HG03520 (cell line): Measurements from ENCODE around the gene IL18RAP.

Source experiments
- ATAC-seq: cut with Tn5 transposase; IDR thresholded peaks from one replicate; pipeline ENCODE4 v1.9.1; 2021; ENCODE audit warnings: mild to moderate bottlenecking, moderate library complexity; ENCODE audit not compliant: unreplicated experiment

Gene IL18RAP

DNA sequence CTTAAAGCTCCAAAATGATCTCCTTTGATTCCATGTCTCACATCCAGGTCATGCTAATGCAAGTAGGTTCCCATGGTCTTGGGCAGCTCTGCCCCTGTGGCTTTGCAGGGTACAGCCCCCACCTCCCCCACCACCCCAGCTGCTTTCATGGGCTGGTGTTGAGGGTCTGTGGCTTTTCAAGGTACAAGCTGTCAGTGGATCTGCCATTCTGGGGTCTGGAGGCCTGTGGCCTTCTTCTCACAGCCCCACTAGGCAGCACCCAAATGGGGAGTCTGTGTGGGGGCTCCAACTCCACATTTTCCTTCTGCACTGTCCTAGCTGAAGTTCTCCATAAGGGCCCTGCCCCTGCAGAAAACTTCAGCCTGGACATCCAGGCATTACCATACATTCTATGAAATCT, 69.0 kb downstream of the IL18RAP start:
- no peak for ATAC-seq

DNA sequence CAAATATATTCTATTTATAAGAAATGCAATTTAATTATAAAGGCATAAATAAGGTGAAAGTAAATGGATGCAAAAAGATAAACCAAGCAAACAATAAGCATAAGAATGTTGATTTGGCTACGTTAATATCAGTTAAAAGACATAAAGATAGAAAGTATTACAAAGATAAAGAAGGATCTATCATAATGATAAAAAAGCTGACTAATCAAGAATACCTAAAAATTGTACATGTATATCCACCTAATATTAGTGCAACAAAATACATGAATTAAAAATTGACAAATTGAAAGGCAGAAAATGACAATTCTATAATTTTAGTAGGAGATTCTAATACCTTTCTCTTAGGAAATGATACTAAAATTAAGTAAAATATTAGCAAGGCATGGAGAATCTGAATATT, 71.6 kb downstream of the IL18RAP start:
- ATAC-seq, result no peak

DNA sequence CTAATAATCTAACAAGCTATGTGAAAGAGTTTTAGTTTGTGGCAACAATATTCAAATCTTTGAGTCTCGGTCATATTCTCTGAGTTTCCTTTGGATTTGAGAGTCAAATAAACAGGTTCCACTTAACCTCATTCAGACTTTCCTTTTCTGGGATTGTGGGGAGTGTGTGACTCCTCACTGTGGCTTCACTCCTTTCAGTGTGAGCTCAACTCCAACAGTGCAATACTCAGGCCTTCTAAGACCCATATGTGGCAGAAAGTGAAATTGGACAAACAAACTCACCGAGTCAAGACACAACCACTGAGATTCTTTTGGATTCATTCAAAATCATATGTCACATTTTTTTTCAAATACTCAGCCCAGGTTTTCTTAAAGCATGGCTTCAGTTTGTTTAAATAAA, 75.5 kb downstream of the IL18RAP start:
- no peak for ATAC-seq

DNA sequence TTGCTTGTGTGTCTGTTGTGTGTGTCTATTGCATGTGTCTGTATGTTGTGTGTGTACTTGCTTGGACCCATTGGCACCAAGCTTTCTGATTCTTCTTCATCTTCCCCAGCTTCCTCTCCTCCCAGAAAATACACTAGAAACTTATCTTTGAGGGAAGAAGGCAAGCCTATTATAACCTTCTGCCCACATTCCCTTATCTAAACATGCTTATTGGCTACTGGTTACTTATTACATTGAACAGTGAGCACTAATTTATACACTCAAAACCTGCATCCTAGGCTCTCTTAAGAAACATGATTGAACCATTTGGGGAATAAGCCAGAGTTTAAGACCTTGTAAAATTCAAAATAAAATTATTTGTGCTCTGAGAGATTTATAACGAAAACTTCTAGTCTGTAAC, 76.6 kb downstream of the IL18RAP start:
- no peak for ATAC-seq
